K562 (cell line): ENCODE measurements around the gene ITGA7. TPM values are rescaled to one million over a fixed set of nuclear protein-coding genes. Genes with fewer than 3 reads are reported as not detected.

ENCODE experiments used
- HNRNPL ChIP-seq: fragments of 200-400 bp; formaldehyde crosslinking; IDR thresholded peaks from 2 replicates; pipeline ENCODE4 v1.6.1; 2017; ENCODE audit warnings: low read depth, mild to moderate bottlenecking, low read length
- JUNB ChIP-seq: fragments of 450-650 bp; formaldehyde crosslinking; conservative IDR thresholded peaks from 2 replicates; pipeline ENCODE4 v1.4.0; 2020; ENCODE audit warnings: mild to moderate bottlenecking
- MCM3 ChIP-seq: fragments of 450-650 bp; IDR thresholded peaks from 2 replicates; pipeline ENCODE4 v1.6.1; 2016
- POU5F1 ChIP-seq: fragments of 150-350 bp; IDR thresholded peaks from 2 replicates; pipeline ENCODE4 v1.6.1; 2014; ENCODE audit warnings: borderline replicate concordance, low read length, low read depth, mild to moderate bottlenecking; ENCODE audit not compliant: partially characterized antibody
- polyA plus RNA-seq, 8 experiments: library from polyadenylated mRNA; depleted of rRNA in 4 of 8; stranded (reverse) in 5 of 8; unstranded in 3 of 8; fragments of >200 nt; fragmentation: Nextera tagmentation in 2 of 8; fragmentation: Illumina TruSeq in 1 of 8; extraction: Ambion mirVana in 2 of 8; extraction: Trizol in 1 of 8; gene quantifications; 2 replicates each; pipeline versions ENCODE4 v1.2.1 to v1.2.3, GENCODE V29; 2011 to 2014; ENCODE audit warnings: inconsistent platforms in 1 of 8, missing spikeins in 1 of 8
- total RNA-seq, 7 experiments: library from RNA; depleted of rRNA in 6 of 7; stranded (reverse); fragments of >200 nt in 6 of 7; fragmentation: Illumina TruSeq in 2 of 7; extraction: Trizol in 2 of 7; gene quantifications; 2 replicates each; pipeline versions ENCODE4 v1.2.1 to v1.2.3, GENCODE V29; 2011 to 2021; ENCODE audit warnings: low replicate concordance in 1 of 7
- TF ChIP-seq, protein P1 (sequence below): sonication (generic); formaldehyde crosslinking; IDR thresholded peaks from 2 replicates; pipeline ENCODE4 v1.8.0; 2022; ENCODE audit warnings: mild to moderate bottlenecking, missing genetic modification reagents
- TF ChIP-seq, protein P2 (sequence below): fragments of 250-450 bp; sonication (Bioruptor Pico); IDR thresholded peaks from 2 replicates; pipeline ENCODE4 v1.8.0; 2021; ENCODE audit warnings: moderate library complexity, mild to moderate bottlenecking, inconsistent platforms

The ITGA7 gene
- total and polyA plus RNA-seq, 9 of the 15 experiments (the other 6 are each of a cell fraction or from before 2014, with no cell fraction given) = 0.11 to 2.3 (median 0.56) TPM; not detected in 1

DNA sequence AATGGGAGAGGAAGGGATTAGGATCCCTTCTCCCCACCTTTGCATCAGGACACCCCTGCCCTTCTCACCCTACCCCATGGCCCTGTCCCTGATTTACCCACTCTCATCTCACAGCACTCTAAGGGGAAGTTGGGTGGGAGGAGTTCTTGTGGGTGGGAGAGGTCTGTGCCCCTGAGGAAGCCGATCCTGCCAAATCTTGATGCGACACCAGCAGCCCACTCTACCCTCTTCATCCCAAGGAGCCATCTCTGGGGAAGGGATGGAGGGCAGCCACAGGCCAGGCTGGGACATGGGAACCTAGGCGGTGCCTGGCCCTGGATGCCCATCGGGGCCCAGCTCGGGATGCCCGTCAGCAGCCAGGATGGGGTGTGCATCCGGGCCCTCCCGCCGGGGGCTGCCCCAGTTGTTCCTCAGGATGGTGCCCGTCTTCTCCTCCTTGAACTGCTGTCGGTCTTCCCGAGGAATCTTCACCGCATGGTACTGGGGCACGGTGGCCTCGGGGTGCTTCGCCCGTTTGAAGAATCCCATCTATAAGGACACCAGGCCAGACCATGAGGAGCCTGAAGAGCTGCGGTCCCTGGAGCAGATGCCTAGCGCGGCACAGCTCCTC is 22.8 kb downstream of the ITGA7 start (continued):
- TF ChIP-seq, protein P1, sequence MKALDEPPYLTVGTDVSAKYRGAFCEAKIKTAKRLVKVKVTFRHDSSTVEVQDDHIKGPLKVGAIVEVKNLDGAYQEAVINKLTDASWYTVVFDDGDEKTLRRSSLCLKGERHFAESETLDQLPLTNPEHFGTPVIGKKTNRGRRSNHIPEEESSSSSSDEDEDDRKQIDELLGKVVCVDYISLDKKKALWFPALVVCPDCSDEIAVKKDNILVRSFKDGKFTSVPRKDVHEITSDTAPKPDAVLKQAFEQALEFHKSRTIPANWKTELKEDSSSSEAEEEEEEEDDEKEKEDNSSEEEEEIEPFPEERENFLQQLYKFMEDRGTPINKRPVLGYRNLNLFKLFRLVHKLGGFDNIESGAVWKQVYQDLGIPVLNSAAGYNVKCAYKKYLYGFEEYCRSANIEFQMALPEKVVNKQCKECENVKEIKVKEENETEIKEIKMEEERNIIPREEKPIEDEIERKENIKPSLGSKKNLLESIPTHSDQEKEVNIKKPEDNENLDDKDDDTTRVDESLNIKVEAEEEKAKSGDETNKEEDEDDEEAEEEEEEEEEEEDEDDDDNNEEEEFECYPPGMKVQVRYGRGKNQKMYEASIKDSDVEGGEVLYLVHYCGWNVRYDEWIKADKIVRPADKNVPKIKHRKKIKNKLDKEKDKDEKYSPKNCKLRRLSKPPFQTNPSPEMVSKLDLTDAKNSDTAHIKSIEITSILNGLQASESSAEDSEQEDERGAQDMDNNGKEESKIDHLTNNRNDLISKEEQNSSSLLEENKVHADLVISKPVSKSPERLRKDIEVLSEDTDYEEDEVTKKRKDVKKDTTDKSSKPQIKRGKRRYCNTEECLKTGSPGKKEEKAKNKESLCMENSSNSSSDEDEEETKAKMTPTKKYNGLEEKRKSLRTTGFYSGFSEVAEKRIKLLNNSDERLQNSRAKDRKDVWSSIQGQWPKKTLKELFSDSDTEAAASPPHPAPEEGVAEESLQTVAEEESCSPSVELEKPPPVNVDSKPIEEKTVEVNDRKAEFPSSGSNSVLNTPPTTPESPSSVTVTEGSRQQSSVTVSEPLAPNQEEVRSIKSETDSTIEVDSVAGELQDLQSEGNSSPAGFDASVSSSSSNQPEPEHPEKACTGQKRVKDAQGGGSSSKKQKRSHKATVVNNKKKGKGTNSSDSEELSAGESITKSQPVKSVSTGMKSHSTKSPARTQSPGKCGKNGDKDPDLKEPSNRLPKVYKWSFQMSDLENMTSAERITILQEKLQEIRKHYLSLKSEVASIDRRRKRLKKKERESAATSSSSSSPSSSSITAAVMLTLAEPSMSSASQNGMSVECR (CRISPR knock-in tag) = no peak
- TF ChIP-seq POU5F1 (no peak), MCM3 (no peak), HNRNPL (no peak), JUNB (CRISPR knock-in tag) (no peak)
- TF ChIP-seq, protein P2, sequence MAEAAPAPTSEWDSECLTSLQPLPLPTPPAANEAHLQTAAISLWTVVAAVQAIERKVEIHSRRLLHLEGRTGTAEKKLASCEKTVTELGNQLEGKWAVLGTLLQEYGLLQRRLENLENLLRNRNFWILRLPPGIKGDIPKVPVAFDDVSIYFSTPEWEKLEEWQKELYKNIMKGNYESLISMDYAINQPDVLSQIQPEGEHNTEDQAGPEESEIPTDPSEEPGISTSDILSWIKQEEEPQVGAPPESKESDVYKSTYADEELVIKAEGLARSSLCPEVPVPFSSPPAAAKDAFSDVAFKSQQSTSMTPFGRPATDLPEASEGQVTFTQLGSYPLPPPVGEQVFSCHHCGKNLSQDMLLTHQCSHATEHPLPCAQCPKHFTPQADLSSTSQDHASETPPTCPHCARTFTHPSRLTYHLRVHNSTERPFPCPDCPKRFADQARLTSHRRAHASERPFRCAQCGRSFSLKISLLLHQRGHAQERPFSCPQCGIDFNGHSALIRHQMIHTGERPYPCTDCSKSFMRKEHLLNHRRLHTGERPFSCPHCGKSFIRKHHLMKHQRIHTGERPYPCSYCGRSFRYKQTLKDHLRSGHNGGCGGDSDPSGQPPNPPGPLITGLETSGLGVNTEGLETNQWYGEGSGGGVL = no peak
